Measurements from ENCODE around the gene IFNW1.
"Not testable (repeated sequence)": the region's sequence is repeated elsewhere in the genome, so short reads cannot be mapped to it uniquely, and the experiment has no call there.

The IFNW1 gene

DNA sequence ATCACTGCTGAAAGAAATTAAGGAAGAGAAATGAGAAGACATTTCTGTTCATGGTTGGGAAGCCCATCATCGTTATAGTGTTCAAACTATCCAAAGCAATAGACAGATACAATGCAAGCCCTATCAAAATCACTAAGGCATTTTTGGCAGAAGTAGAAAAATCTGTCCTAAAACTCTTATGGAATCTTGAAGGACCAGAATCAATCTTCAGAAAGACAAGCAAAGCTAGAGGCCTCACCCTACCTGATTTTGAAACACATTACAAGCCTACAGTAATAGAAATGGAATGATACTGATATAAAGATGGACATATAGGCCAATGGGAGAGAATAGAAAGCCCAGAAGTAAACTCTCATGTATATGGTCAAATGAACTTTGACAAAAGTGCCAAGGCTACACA is 29.7 kb upstream of the IFNW1 start:
- H3K79me2 ChIP-seq (ENCODE audit: control insufficient read depth, insufficient read depth, low read length), result no peaks in the 10 kb centered on the region
- WGBS (ENCODE audit: extremely low coverage, insufficient coverage, low lambda C conversion rate), result no CpG with 5 or more reads among the region's 1 CpG
- no peak overlapping the region for H2BK5ac ChIP-seq (ENCODE audit: low read length)
- H2BK120ac ChIP-seq (ENCODE audit: low read depth, low read length), result no peak overlapping the region
- no peak overlapping the region for H2AK5ac ChIP-seq (ENCODE audit: low read length)
- no peak overlapping the region for H3K18ac ChIP-seq (ENCODE audit: low read length)
- no peak overlapping the region for H2BK15ac ChIP-seq (replicated peaks; ENCODE audit: low read depth)
- no peaks in the 10 kb centered on the region for H3K27me3 ChIP-seq (ENCODE audit: insufficient read depth, low read length, poor library complexity)
- no peak overlapping the region for H3K23ac ChIP-seq (ENCODE audit: low read length)
- H3K9ac ChIP-seq (ENCODE audit: low read length), result no peak overlapping the region
- H4K8ac ChIP-seq (ENCODE audit: low read depth, low read length), result no peak overlapping the region
- H3K79me1 ChIP-seq (ENCODE audit: low read length), result no peaks in the 10 kb centered on the region
- no peak overlapping the region for H3K56ac ChIP-seq (ENCODE audit: low read length)
- no peak overlapping the region for H3K4ac ChIP-seq (ENCODE audit: low read depth, low read length)
- H3K4me3 ChIP-seq (ENCODE audit: low read length), result no peak overlapping the region
- no peak overlapping the region for H4K5ac ChIP-seq (ENCODE audit: low read length)
- H3K4me2 ChIP-seq (ENCODE audit: low read length), result no peak overlapping the region
- no peak overlapping the region for H3K27ac ChIP-seq (ENCODE audit: low read depth, low read length)
- DNase-seq, result no peak
- no peaks in the 10 kb centered on the region for H3K4me1 ChIP-seq (ENCODE audit: control insufficient read depth, low read depth, low read length)
- H3K36me3 ChIP-seq (ENCODE audit: control insufficient read depth, insufficient read depth, low read length), result no peaks in the 10 kb centered on the region

DNA sequence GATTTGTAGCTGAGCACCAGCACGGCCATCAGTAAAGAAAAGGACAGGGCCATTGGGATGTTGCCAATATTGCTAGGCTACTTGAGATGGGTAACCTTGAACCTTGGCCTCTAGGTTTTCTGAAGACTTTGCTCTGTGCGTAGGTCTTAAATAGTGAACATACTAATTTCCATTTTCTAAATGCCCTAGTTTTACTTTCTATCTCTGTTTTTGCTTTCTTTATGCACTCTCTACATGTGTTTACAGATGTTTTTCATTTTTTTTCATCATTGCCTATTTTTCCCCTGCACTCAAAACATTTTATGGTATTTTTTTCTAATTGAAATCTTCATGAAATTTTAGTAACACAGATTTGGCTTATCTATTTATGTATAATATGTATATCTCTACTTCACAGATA is 24.9 kb upstream of the IFNW1 start, which contains the start of gene IFNA21:
IFNA21 (minus strand) TSS at position 101 of the 400 bp plus-strand sequence; CDS start at position 53, 48 bp downstream.
- not testable (repeated sequence) for H3K56ac ChIP-seq (ENCODE audit: low read length); H3K4me2 ChIP-seq (ENCODE audit: low read length); H2BK120ac ChIP-seq (ENCODE audit: low read depth, low read length); H3K79me1 ChIP-seq (ENCODE audit: low read length); H3K79me2 ChIP-seq (ENCODE audit: control insufficient read depth, insufficient read depth, low read length); H4K8ac ChIP-seq (ENCODE audit: low read depth, low read length); H3K23ac ChIP-seq (ENCODE audit: low read length); H3K18ac ChIP-seq (ENCODE audit: low read length); H3K27ac ChIP-seq (ENCODE audit: low read depth, low read length); H3K9ac ChIP-seq (ENCODE audit: low read length); H2BK15ac ChIP-seq (replicated peaks; ENCODE audit: low read depth); H2BK5ac ChIP-seq (ENCODE audit: low read length); H3K4me1 ChIP-seq (ENCODE audit: control insufficient read depth, low read depth, low read length); H4K5ac ChIP-seq (ENCODE audit: low read length); DNase-seq; H3K36me3 ChIP-seq (ENCODE audit: control insufficient read depth, insufficient read depth, low read length); H3K27me3 ChIP-seq (ENCODE audit: insufficient read depth, low read length, poor library complexity); H3K4me3 ChIP-seq (ENCODE audit: low read length); H3K4ac ChIP-seq (ENCODE audit: low read depth, low read length); H2AK5ac ChIP-seq (ENCODE audit: low read length)
- WGBS (ENCODE audit: extremely low coverage, insufficient coverage, low lambda C conversion rate), result no CpG with 5 or more reads among the region's 2 CpGs

DNA sequence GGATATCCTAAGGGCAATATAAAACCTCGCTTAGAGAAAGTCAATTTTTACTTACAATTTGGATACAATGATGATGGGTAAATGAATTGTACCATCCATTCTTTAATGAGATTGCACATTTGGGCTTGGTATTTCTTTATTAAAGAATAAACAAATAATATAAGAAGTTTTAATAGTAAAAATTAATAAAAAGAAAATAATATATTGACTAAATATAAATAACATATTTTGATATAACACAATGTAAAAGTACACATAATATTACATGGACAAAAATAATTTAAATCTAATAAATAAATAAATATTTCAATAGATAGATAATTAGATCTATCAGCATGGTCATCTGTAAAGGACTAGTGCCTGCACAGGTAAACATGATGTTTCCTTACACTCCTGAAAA is 23.9 kb upstream of the IFNW1 start:
- WGBS (ENCODE audit: extremely low coverage, insufficient coverage, low lambda C conversion rate), result no CpG with 5 or more reads among the region's 1 CpG

DNA sequence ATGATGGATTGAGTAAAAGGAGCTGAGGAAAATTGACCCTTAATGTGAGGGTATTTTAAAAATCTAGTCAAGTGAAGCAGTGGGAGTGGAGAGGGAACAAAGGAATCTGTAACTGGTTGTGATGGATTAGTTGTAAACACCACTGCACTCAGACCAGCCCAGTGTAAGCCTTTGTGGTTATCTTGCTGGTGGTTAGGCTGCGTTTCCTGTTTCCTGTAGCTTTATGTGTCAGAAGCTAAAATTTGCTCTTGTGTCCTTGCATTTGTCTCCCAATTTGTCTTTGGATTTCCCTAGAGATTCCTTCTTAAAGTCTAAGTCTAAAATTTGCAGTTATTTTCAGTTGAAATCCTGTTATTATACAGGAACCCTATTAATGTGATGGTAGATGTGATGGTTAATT is 18.5 kb upstream of the IFNW1 start:
- no peak overlapping the region for H2BK5ac ChIP-seq (ENCODE audit: low read length)
- H3K79me1 ChIP-seq (ENCODE audit: low read length), result no peaks in the 10 kb centered on the region
- H3K4me3 ChIP-seq (ENCODE audit: low read length), result no peak overlapping the region
- H3K56ac ChIP-seq (ENCODE audit: low read length), result no peak overlapping the region
- no peaks in the 10 kb centered on the region for H3K79me2 ChIP-seq (ENCODE audit: control insufficient read depth, insufficient read depth, low read length)
- H3K4ac ChIP-seq (ENCODE audit: low read depth, low read length), result no peak overlapping the region
- DNase-seq, result peak; percentile 10
- no peak overlapping the region for H2AK5ac ChIP-seq (ENCODE audit: low read length)
- H4K5ac ChIP-seq (ENCODE audit: low read length), result no peak overlapping the region
- no peak overlapping the region for H3K18ac ChIP-seq (ENCODE audit: low read length)
- H3K27me3 ChIP-seq (ENCODE audit: insufficient read depth, low read length, poor library complexity), result no peaks in the 10 kb centered on the region
- no peak overlapping the region for H2BK15ac ChIP-seq (replicated peaks; ENCODE audit: low read depth)
- no peak overlapping the region for H2BK120ac ChIP-seq (ENCODE audit: low read depth, low read length)
- no peak overlapping the region for H3K27ac ChIP-seq (ENCODE audit: low read depth, low read length)
- H3K4me1 ChIP-seq (ENCODE audit: control insufficient read depth, low read depth, low read length), result no peaks in the 10 kb centered on the region
- H3K36me3 ChIP-seq (ENCODE audit: control insufficient read depth, insufficient read depth, low read length), result no peaks in the 10 kb centered on the region
- no peak overlapping the region for H3K23ac ChIP-seq (ENCODE audit: low read length)
- no CpG with 5 or more reads among the region's 1 CpG for WGBS (ENCODE audit: extremely low coverage, insufficient coverage, low lambda C conversion rate)
- H3K4me2 ChIP-seq (ENCODE audit: low read length), result no peak overlapping the region
- no peak overlapping the region for H3K9ac ChIP-seq (ENCODE audit: low read length)
- H4K8ac ChIP-seq (ENCODE audit: low read depth, low read length), result no peak overlapping the region

More for the DNA sequence above, 23.9 kb upstream of the IFNW1 start:
- Histone ChIP-seq H3K23ac (ENCODE audit: low read length) (no peak overlapping the region), H3K18ac (ENCODE audit: low read length) (no peak overlapping the region), H3K4me1 (ENCODE audit: control insufficient read depth, low read depth, low read length) (no peaks in the 10 kb centered on the region), H3K27ac (ENCODE audit: low read depth, low read length) (no peak overlapping the region), H2BK120ac (ENCODE audit: low read depth, low read length) (no peak overlapping the region), H3K36me3 (ENCODE audit: control insufficient read depth, insufficient read depth, low read length) (no peaks in the 10 kb centered on the region), H4K5ac (ENCODE audit: low read length) (no peak overlapping the region), H2BK5ac (ENCODE audit: low read length) (no peak overlapping the region), H3K4me2 (ENCODE audit: low read length) (no peak overlapping the region), H3K4ac (ENCODE audit: low read depth, low read length) (no peak overlapping the region), H3K4me3 (ENCODE audit: low read length) (no peak overlapping the region), H4K8ac (ENCODE audit: low read depth, low read length) (no peak overlapping the region), H3K56ac (ENCODE audit: low read length) (no peak overlapping the region), H3K79me2 (ENCODE audit: control insufficient read depth, insufficient read depth, low read length) (no peaks in the 10 kb centered on the region), H3K27me3 (ENCODE audit: insufficient read depth, low read length, poor library complexity) (no peaks in the 10 kb centered on the region), H3K9ac (ENCODE audit: low read length) (no peak overlapping the region), H2AK5ac (ENCODE audit: low read length) (no peak overlapping the region), H2BK15ac (replicated peaks; ENCODE audit: low read depth) (no peak overlapping the region), H3K79me1 (ENCODE audit: low read length) (no peaks in the 10 kb centered on the region)
- DNase-seq, result no peak

DNA sequence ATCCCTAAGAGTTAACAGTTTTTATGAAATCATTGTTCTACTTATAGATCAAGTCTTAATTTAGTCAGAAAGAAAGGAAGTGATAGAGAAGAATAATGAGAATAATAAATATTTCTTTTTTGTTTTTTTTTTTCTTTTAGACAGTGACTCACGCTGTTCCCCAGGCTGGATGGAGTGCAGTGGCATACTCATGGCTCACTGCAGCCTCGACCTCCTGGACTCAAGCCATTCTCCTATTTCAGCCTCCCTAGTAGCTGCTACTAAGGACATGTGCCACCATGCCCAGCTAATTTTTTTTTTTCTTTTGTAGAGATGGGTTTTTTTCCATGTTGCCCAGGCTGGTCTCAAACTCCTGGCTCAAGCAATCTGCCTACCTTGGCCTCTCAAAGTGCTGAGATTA is 13.9 kb upstream of the IFNW1 start:
- H3K27me3 ChIP-seq (ENCODE audit: insufficient read depth, low read length, poor library complexity), result no peaks in the 10 kb centered on the region
- no peaks in the 10 kb centered on the region for H3K79me2 ChIP-seq (ENCODE audit: control insufficient read depth, insufficient read depth, low read length)
- no peak overlapping the region for H2BK120ac ChIP-seq (ENCODE audit: low read depth, low read length)
- no peak overlapping the region for H3K56ac ChIP-seq (ENCODE audit: low read length)
- H3K79me1 ChIP-seq (ENCODE audit: low read length), result no peaks in the 10 kb centered on the region
- DNase-seq, result no peak
- H3K23ac ChIP-seq (ENCODE audit: low read length), result no peak overlapping the region
- no CpG with 5 or more reads among the region's 2 CpGs for WGBS (ENCODE audit: extremely low coverage, insufficient coverage, low lambda C conversion rate)
- no peak overlapping the region for H2BK5ac ChIP-seq (ENCODE audit: low read length)
- no peak overlapping the region for H3K18ac ChIP-seq (ENCODE audit: low read length)
- H4K8ac ChIP-seq (ENCODE audit: low read depth, low read length), result no peak overlapping the region
- no peak overlapping the region for H2AK5ac ChIP-seq (ENCODE audit: low read length)
- no peak overlapping the region for H3K4me3 ChIP-seq (ENCODE audit: low read length)
- H3K4me1 ChIP-seq (ENCODE audit: control insufficient read depth, low read depth, low read length), result no peaks in the 10 kb centered on the region
- no peak overlapping the region for H4K5ac ChIP-seq (ENCODE audit: low read length)
- H3K27ac ChIP-seq (ENCODE audit: low read depth, low read length), result no peak overlapping the region
- no peaks in the 10 kb centered on the region for H3K36me3 ChIP-seq (ENCODE audit: control insufficient read depth, insufficient read depth, low read length)
- no peak overlapping the region for H3K4ac ChIP-seq (ENCODE audit: low read depth, low read length)
- no peak overlapping the region for H2BK15ac ChIP-seq (replicated peaks; ENCODE audit: low read depth)
- H3K9ac ChIP-seq (ENCODE audit: low read length), result no peak overlapping the region
- H3K4me2 ChIP-seq (ENCODE audit: low read length), result no peak overlapping the region

DNA sequence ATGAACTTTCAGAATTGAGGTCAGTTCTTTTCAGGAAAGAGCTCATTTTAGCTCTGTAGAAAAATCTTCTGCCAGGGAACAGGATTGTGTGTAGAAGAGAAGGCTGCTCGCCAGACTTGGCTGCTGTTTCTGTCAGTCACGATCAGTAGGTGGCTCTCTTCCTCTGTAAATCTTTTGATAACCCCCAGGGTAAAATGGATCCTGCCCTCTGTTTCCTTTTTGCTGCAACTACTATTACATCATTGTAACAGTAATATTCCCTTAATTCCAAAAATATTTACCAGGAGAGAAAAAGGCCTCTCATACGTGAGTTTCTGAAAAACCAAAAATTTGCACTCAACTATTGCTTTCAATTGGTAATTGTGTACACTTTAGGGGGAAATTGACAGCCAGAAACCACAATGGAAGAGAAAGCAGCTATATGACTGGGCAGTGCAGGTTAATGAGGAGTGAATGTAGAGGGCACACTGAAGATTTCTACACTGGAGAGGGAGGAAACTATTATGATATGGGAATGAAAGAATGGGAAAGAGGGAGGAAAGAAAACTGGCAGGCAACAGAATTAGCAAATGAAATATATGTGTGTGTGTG is 12.5 kb upstream of the IFNW1 start:
- peak; percentile 77 for DNase-seq
- Histone ChIP-seq H3K23ac (ENCODE audit: low read length) (no peak overlapping the region), H3K79me2 (ENCODE audit: control insufficient read depth, insufficient read depth, low read length) (no peaks in the 10 kb centered on the region), H3K27ac (ENCODE audit: low read depth, low read length) (no peak overlapping the region), H4K5ac (ENCODE audit: low read length) (no peak overlapping the region), H3K36me3 (ENCODE audit: control insufficient read depth, insufficient read depth, low read length) (no peaks in the 10 kb centered on the region), H3K9ac (ENCODE audit: low read length) (no peak overlapping the region), H2BK5ac (ENCODE audit: low read length) (no peak overlapping the region), H3K4me2 (ENCODE audit: low read length) (no peak overlapping the region), H2AK5ac (ENCODE audit: low read length) (no peak overlapping the region), H3K79me1 (ENCODE audit: low read length) (no peaks in the 10 kb centered on the region), H3K4me1 (ENCODE audit: control insufficient read depth, low read depth, low read length) (no peaks in the 10 kb centered on the region), H4K8ac (ENCODE audit: low read depth, low read length) (no peak overlapping the region), H3K18ac (ENCODE audit: low read length) (no peak overlapping the region), H3K4ac (ENCODE audit: low read depth, low read length) (no peak overlapping the region), H2BK120ac (ENCODE audit: low read depth, low read length) (peak overlapping the region; percentile 21), H2BK15ac (replicated peaks; ENCODE audit: low read depth) (no peak overlapping the region), H3K56ac (ENCODE audit: low read length) (no peak overlapping the region), H3K27me3 (ENCODE audit: insufficient read depth, low read length, poor library complexity) (no peaks in the 10 kb centered on the region), H3K4me3 (ENCODE audit: low read length) (no peak overlapping the region)
- no CpG with 5 or more reads among the region's 3 CpGs for WGBS (ENCODE audit: extremely low coverage, insufficient coverage, low lambda C conversion rate)

Measured in mesendoderm (in vitro differentiated cells).